Cardiac muscle cell (in vitro differentiated cells and primary cell): ENCODE results near the gene IP6K3. TPM values are rescaled to one million over a fixed set of nuclear protein-coding genes. Genes with fewer than 3 reads are reported as not detected.

Experiments
- DNase-seq, 2 donors: peaks; one replicate each; pipeline versions ENCODE4 v3.0.0 to v3.0.0-alpha.2; 2010 to 2017; ENCODE audit warnings: low read depth in 1 of 2, low spot score in 1 of 2
- H3K27ac ChIP-seq: fragments of 200-600 bp; sonication (generic); 2 replicates; pipeline ENCODE4 v1.5.1; 2016
- H3K27me3 ChIP-seq: fragments of 200-600 bp; sonication (generic); 2 replicates; pipeline ENCODE4 v1.6.0; 2016; ENCODE audit warnings: control low read depth
- H3K36me3 ChIP-seq: fragments of 200-600 bp; sonication (generic); 2 replicates; pipeline ENCODE4 v1.5.1; 2016; ENCODE audit warnings: control low read depth
- H3K4me1 ChIP-seq: fragments of 200-600 bp; sonication (generic); 2 replicates; pipeline ENCODE4 v1.8.1; 2017; ENCODE audit warnings: low read depth, mild to moderate bottlenecking, mixed run types
- H3K4me3 ChIP-seq: fragments of 200-600 bp; sonication (generic); 2 replicates; pipeline ENCODE4 v1.5.1; 2016; ENCODE audit warnings: mild to moderate bottlenecking
- H3K9me3 ChIP-seq: fragments of 200-600 bp; sonication (generic); 2 replicates; pipeline ENCODE4 v1.5.1; 2017; ENCODE audit warnings: low read depth, mild to moderate bottlenecking, control low read depth
- polyA plus RNA-seq: library from polyadenylated mRNA; unstranded; fragments of >200 nt; fragmentation: Nextera tagmentation; extraction: Ambion mirVana; gene quantifications from 2 replicates; pipeline ENCODE4 v1.2.1, GENCODE V29; 2016
- total RNA-seq: library from RNA; depleted of rRNA; stranded (reverse); fragments of >200 nt; gene quantifications from 2 replicates; pipeline ENCODE4 v1.2.3, GENCODE V29; 2016
- TF ChIP-seq, protein P1 (sequence below): IDR thresholded peaks from 2 replicates; pipeline ENCODE4 v1.5.1; 2012; ENCODE audit warnings: low read depth, mild to moderate bottlenecking, low read length

Gene IP6K3
- total and polyA plus RNA-seq, 2 experiments from 2014 or later: 2.9 to 5.0 TPM

DNA sequence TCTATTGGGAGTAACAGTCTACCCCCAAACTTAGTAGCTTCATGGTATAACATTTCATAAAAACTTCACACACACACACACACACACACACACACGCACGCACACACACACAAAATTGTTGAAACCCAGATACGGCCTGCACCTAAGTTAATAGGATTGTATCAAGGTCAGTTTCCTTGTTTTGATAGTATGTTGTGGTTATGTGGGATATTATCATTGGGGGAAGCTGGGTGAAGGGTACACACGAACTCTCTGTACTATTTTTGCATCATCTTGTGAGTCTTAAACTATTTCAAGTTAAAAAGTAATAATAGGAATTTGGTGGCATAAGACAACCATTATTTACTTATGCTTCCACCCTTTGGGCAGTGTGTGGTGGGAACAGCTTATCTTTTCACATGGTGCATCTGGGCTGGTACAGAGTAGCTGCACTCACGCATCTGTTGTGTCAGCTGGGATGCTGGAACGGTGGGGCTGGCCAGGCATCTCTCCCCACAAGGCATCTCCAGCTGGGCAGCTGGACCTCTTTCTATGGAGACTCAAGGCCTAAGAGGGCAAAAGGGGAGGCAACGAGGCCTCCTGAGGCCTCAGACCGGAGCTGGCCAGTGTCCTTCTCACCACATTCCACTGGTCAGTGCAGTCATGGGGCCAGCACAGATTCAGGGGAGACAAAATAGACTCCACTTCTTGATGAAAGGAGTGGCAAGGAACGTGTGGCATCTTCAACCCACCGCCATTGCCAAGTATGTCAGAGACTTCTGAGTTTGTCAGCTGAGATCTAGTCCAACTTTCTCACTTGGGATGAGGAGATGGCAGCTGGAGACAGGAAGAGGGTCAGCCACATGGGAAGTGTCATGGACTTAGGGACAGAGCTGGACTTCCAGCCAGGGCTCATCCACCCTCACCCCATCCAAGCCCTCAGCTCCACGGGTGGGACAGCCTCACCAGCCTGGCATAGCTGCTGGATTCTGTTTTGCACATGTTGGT is 20.5 kb upstream of the IP6K3 start:
- H3K36me3 ChIP-seq: peaks cover under 1% of the 10 kb centered on the region
- no peaks in the 10 kb centered on the region for H3K9me3 ChIP-seq
- no peaks in the 10 kb centered on the region for H3K4me1 ChIP-seq
- no peaks in the 10 kb centered on the region for H3K27me3 ChIP-seq
- no peak overlapping the region for H3K4me3 ChIP-seq
- TF ChIP-seq, protein P1, sequence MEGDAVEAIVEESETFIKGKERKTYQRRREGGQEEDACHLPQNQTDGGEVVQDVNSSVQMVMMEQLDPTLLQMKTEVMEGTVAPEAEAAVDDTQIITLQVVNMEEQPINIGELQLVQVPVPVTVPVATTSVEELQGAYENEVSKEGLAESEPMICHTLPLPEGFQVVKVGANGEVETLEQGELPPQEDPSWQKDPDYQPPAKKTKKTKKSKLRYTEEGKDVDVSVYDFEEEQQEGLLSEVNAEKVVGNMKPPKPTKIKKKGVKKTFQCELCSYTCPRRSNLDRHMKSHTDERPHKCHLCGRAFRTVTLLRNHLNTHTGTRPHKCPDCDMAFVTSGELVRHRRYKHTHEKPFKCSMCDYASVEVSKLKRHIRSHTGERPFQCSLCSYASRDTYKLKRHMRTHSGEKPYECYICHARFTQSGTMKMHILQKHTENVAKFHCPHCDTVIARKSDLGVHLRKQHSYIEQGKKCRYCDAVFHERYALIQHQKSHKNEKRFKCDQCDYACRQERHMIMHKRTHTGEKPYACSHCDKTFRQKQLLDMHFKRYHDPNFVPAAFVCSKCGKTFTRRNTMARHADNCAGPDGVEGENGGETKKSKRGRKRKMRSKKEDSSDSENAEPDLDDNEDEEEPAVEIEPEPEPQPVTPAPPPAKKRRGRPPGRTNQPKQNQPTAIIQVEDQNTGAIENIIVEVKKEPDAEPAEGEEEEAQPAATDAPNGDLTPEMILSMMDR: no peak
- DNase-seq: no peak
- no peak overlapping the region for H3K27ac ChIP-seq

DNA sequence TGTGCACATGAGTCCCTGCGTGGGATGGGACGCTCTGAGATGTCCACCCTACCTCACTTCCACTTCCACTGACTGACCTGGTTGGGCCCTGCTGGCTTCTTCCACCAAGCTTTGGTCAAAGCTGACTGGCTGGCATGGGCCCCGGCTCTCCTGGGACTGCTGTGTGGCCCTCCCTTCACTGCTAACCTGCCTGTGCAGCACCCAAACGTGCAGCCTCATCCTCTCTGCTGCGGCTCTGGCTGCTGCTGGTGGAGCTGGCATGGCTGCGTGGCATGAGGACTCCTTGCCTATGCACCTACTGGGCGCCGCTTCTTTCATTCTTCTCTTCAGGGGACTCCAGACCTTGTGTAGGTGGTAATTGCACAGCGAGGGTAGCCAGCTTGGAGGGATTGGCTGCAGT is 18.7 kb upstream of the IP6K3 start:
- TF ChIP-seq, protein P1: no peak
- no peak overlapping the region for H3K4me3 ChIP-seq
- H3K4me1 ChIP-seq: peaks cover 10% of the 10 kb centered on the region
- no peaks in the 10 kb centered on the region for H3K36me3 ChIP-seq
- H3K9me3 ChIP-seq: no peaks in the 10 kb centered on the region
- H3K27ac ChIP-seq: no peak overlapping the region
- no peak for DNase-seq
- H3K27me3 ChIP-seq: no peaks in the 10 kb centered on the region

DNA sequence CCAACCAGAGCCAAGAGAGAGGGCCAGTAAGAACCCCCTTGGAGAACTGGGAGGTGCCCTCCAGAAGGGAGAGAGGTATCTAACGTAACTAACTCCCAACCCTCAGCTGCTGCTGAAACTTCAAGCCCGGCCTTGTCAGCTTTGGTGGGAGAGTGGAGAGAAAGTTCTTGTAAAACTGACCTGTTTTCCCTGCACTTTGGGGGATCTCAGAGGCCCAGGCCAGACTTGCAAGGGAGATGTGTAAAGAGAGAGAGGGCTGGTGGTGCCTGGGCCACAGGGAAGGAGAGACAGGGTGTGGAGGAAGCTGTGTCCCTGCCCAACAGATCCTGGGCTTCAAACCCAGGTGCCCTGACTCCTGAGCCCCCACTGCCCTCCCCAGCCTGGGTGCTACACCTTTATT is 17.3 kb upstream of the IP6K3 start:
- Histone ChIP-seq H3K27ac (no peak overlapping the region), H3K9me3 (no peaks in the 10 kb centered on the region), H3K27me3 (no peaks in the 10 kb centered on the region), H3K4me1 (peaks cover 13% of the 10 kb centered on the region), H3K4me3 (no peak overlapping the region), H3K36me3 (no peaks in the 10 kb centered on the region)
- TF ChIP-seq, protein P1: no peak
- DNase-seq: no peak

DNA sequence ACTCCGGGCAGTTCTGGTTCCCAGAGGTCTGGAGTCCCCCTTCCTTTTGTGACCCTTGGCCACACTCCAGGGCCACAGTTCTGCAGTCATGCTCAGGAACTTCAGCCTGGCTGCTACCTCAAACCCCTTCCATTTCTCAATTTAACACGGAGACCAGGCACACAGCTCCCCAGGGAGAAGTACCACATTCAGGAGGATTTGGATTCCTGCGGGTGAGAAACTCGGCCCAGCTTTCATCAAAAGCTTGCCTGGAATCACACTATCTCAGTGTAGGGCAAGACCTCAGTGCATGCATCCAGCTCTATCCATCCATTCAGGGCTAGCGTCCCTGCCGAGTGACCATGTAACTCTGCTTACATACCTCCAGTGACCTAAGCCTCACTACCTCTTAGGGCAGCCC is 16.8 kb upstream of the IP6K3 start:
- H3K9me3 ChIP-seq: no peaks in the 10 kb centered on the region
- no peak overlapping the region for H3K27ac ChIP-seq
- no peak overlapping the region for H3K4me3 ChIP-seq
- no peaks in the 10 kb centered on the region for H3K27me3 ChIP-seq
- peaks cover 13% of the 10 kb centered on the region for H3K4me1 ChIP-seq
- TF ChIP-seq, protein P1: no peak
- peak in 1 of 2 donors; percentile 65 for DNase-seq
- no peaks in the 10 kb centered on the region for H3K36me3 ChIP-seq

DNA sequence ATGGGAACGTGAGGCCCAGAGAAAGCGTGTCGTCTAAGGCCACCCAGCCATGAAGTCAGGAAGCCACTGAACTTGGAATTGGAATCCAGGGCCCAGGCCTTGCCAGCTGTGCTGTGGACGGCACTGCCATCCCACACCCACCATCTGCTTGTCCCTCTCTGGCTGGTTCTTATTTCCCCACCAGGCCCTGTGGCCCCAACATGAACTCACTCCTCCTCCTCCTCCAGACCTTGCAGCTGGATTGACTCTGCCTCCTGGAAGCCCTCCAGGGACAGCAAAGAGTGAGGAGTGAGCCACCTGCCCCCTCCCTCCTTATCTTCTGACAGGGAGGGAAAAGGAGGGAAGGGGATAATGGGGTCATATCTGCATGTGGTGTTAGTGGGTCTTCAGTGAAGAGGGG is 16.0 kb upstream of the IP6K3 start:
- Histone ChIP-seq H3K27me3 (no peaks in the 10 kb centered on the region), H3K36me3 (no peaks in the 10 kb centered on the region), H3K4me3 (no peak overlapping the region), H3K9me3 (no peaks in the 10 kb centered on the region), H3K27ac (peak overlapping the region; percentile 9), H3K4me1 (peaks cover 13% of the 10 kb centered on the region)
- DNase-seq: peak in 1 of 2 donors; percentile 48
- TF ChIP-seq, protein P1: no peak
